ENCODE data around the gene FLT3.

FLT3 gene

GRCh38 chr13:27956576-27957300, 143.6 kb downstream of the FLT3 start:
- DNase-seq: no peak

- DNase-seq: no peak
These were observed 145.3 kb downstream of the FLT3 start for GRCh38 chr13:27955014-27955591.

- no peak for DNase-seq
These were observed 145.9 kb downstream of the FLT3 start for GRCh38 chr13:27954406-27954851.

GRCh38 chr13:27953676-27954405, 146.5 kb downstream of the FLT3 start:
- DNase-seq: peak; percentile 39 to 52
